GM19438 (cell line): Measurements from ENCODE around the gene FSIP1.
A peak's percentile ranks its signal among the peaks of the same experiment; 100 is the strongest.
"Not testable (repeated sequence)": the region's sequence is repeated elsewhere in the genome, so short reads cannot be mapped to it uniquely, and the experiment has no call there.

Experiments
- ATAC-seq: cut with Tn5 transposase; IDR thresholded peaks from one replicate; pipeline ENCODE4 v1.9.1; 2021; ENCODE audit warnings: low read depth; ENCODE audit not compliant: unreplicated experiment

FSIP1 gene

GRCh38 chr15:39782441-39783138 is at the start of gene FSIP1:
Gene FSIP1 (minus strand): TSS chr15:39782841. CDS start chr15:39776524, 6,317 bp downstream.
- ATAC-seq, result peak; percentile 98

GRCh38 chr15:39830166-39830565 is 47.5 kb upstream of the FSIP1 start:
- no peak for ATAC-seq

DNA sequence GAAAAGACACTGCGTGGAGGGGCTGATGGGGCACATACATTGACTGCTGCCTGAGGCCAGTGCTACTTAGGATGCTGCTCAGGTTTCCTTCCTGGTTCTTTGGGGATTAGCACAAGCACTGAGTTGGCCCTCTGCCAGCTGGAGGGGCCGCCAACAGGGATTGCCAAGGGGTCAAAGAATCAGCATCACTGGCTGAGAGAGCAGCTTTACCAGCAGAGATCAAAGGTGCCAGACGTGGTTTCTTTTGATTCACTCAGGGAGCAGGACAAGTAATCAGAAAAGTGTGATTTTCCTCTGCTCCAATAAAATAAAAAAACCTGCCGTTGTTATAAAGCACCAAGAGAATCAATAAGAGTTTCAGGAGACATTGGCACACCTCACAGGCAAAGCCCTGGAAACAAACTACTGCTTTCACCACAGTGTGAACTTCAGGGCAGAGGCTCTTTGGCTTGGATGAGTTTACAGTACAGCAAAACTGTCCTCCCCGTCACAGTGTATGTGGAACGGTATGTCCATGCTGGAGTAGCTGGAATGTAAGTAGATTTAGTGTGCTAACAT is 45.8 kb upstream of the FSIP1 start:
- no peak for ATAC-seq

DNA sequence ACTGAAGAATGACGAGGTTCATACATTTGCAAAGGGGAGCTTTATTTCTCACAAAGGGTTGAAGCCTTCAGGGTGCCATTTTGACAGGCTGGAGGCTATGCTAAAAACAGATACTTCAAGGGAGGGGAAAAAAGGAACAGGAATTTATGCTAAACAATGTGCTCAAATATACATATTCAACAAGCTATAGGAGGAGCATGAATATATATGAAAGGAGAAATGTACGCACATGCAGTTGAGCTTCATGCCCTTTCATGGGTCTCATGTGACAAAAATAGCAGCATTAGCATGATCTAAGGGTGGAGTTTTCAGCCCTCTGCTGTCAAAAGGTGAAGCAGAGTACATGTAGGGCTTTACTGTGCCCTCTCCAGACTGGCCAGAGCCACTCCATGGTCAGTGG is 44.3 kb upstream of the FSIP1 start:
- ATAC-seq, result no peak

DNA sequence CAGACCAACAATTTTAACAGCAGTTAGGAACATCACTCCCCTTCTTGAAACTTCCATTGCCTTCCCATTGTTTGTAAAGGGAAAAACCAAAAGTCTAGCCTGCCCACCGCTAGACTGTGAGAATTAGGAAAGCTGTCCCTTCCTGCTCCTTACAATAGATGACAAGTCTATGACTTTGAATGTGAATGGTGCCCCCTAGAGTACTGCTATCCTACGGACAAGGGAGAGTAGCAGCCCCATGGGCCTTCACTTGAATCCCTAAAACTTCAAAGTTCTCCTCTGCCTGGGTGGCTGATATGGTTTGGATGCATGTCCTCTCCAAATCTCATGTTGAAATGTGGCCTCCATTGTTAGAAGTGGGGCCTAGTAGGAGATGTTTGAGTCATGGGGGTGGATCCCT is 41.0 kb upstream of the FSIP1 start:
- ATAC-seq, result no peak

DNA sequence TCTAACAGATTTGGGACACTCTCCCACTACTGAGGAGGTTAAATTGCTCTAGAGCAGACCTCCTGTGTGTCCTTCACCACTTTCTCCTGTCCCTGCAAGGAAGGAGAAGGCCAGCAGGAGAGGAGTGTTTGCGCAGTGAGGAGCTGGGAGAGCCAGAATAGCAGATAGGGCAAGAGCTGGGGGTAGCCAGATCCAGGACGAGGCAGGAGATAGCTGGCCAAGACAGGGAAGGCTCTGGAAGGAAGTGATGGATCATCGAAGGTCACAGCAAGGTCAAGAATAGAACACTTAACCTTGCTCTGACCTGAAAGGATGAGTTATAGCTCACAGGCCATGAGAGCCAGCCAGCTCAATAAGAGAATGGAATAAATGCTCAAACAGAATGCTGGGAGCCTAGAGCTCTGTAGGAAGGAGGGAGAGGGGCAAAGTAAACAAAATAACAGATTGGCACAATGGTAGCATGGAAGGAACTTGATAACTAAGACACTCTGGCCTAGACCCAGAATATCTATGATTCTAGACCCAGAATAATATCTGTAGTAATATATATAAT is 37.5 kb upstream of the FSIP1 start:
- ATAC-seq, result no peak

DNA sequence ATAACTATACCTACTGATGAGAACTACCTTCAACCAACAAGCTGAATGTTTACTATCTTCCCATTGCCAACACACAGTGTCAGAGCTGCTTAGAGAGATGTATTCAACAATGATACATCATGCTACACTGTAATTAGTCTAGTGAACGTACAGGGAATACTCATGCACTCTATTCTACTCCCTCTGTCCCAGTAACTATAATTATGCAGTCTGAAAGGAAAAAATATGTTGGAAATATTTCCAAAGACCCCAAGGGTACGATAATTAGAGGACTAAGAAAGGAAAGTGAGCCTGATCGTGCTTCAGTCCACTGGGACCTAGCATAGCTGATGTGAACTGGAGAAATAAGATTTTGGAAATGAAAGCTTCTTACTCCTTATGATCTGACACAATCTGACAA is 36.9 kb upstream of the FSIP1 start:
- ATAC-seq, result no peak

GRCh38 chr15:39817892-39818291 is 35.3 kb upstream of the FSIP1 start:
- ATAC-seq, result no peak

- ATAC-seq, result no peak
Measured at GRCh38 chr15:39814489-39814888, 31.8 kb upstream of the FSIP1 start.

- ATAC-seq, result not testable (repeated sequence)
Measured at GRCh38 chr15:39812651-39813050, 30.0 kb upstream of the FSIP1 start.

- ATAC-seq, result no peak
Measured at GRCh38 chr15:39808909-39809308, 26.3 kb upstream of the FSIP1 start.

DNA sequence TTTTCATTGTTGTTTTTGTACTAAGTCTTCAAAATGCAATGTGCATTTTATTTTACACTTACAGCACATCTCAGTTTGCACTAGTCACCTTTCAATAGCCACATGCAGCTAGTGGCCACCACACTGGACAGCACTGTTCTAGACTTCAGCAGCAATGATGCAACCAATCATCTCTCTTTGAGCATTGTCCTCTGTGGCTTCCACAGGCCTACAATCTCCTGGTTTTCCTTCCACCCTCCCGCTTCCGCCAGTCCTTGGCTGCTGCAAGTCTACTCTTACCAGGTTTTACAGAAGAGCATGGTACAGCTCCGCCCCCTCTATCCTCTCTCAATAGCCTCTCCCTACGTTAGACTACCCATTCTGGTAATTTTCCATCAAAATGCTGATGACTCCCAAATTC is 25.1 kb upstream of the FSIP1 start:
- ATAC-seq, result no peak

- no peak for ATAC-seq
Measured at GRCh38 chr15:39804026-39804425, 21.4 kb upstream of the FSIP1 start.

DNA sequence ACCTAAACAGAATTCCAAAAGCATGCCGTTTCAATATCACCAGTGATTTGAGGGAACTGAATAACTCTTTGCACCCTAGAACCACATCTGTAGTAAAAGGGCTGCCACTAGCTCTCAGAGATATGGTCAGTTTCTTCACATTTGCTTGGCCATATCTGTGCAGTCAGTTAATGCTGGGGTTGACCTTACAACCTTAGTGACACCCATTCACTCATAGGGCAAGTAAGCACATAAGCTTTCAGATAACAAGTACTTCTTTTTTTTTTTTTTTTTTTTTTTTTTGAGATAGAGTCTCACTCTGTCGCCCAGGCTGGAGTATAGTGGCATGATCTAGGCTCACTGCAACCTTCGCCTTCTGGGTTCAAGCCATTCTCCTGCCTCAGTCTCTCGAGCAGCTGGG is 20.4 kb upstream of the FSIP1 start:
- no peak for ATAC-seq

- no peak for ATAC-seq
Measured at GRCh38 chr15:39801641-39802309, 19.1 kb upstream of the FSIP1 start.

DNA sequence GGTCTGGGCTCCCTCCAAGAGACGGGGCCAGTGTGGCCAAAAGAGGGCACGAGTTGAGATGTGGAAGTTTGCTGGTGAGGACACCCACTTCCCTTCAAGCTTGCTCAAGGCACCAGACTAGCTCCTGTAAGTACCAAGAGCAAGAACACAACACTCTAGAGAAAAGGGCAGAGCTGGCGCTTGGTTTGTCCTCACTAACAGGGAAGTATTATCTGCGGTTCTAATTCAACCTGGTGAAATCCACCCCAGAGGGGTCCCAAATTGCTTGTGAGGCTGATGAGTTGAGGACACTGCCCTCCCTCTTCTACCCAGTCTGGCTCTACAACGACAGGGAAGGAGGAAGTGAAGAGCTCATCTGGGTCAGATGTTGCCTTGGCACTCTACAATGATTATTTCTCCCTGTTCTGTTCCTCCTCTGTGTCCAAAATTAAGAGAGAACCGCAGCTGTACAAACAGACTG is 16.9 kb upstream of the FSIP1 start:
- ATAC-seq, result no peak

DNA sequence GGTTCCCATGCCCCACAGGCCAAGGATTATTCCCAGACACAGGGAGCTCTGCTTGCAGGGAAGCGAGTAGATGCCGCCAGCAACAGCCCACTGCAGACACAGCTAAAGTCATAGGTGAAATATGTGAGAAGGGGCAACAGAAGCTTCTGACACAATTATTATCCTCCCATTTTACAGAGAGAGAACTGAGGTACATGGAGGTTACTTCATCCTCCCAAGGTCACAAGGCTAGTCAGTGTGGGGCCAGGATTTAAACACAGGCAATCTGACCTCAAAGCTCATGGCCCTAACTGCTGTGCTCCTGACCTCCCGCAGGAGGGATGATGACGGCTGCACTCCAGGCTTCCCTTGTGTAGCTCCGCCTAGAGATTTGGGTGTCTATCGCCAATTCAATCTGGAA is 15.7 kb upstream of the FSIP1 start:
- ATAC-seq, result no peak

- no peak for ATAC-seq
Measured at GRCh38 chr15:39797407-39797806, 14.8 kb upstream of the FSIP1 start.

DNA sequence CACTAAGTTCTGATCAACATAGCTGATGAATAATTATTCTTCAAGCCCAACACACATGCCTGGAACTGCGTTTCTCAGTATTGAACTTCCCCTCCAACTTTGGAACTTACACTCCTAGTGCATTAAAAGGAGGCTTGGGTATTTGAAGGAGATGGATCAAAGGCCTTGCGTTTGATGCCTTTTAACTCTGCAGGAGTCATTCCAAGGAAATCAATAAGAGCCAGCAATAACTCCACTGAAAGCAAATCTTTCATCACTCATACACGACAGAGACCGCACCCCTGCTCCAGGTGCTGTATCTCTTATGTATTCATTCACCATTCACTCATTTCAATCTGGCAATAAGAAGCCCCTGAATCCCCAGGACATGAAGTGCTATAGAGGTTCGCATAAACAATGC is 14.0 kb upstream of the FSIP1 start:
- no peak for ATAC-seq

DNA sequence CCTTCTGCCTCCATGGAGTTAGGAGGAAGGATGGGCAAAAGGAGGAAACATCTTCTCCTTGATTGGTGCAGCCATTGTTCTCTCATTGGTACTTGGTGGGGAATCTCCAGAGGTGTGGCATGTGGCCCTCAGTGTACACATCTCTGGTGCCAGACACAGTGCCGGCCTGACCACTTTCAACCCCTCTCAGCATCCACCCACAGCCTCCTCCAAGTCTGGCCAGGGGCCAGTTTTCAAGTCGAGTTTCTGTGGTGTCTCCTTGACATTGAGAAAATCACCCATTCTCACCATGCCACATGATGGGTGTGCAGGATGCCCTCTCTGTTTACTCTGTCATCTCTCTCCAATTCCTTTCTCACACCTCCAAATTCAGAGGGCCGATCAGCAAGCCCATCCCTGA is 12.8 kb upstream of the FSIP1 start:
- ATAC-seq, result no peak

GRCh38 chr15:39794954-39795353 is 12.3 kb upstream of the FSIP1 start:
- no peak for ATAC-seq

GRCh38 chr15:39793923-39794322 is 11.3 kb upstream of the FSIP1 start:
- ATAC-seq, result no peak
